ENCODE measurements around the gene MYCBPAP.

The MYCBPAP gene

GRCh38 chr17:50547035-50547735, 38.9 kb downstream of the MYCBPAP start, which contains the start of gene SPATA20:
Gene SPATA20, plus strand, starts transcription at chr17:50547174. Its CDS starts 35 bp downstream, at chr17:50547209.
- Histone ChIP-seq H3K9ac (ENCODE audit: low read length) (peak within 1 kb of the TSS; percentile 64; the same call in 1 of the 2 replicates), H2AFZ (ENCODE audit: low read length) (peak within 1 kb of the TSS; percentile 63), H3K4me3 (ENCODE audit: low read length) (peak within 1 kb of the TSS; percentile 66), H3K9me3 (replicated peaks; ENCODE audit: insufficient read depth, low read length) (no peaks in the 10 kb centered on the region), H3F3A (ENCODE audit: insufficient read depth, low read length) (no peaks in the 10 kb centered on the region), H3K79me2 (ENCODE audit: low read length) (no peaks in the 10 kb centered on the region), H3K36me3 (replicated peaks; ENCODE audit: insufficient read depth, low read length) (no peaks in the 10 kb centered on the region), H3K27ac (ENCODE audit: low read length) (no peak within 1 kb of the TSS), H3K27me3 (replicated peaks; ENCODE audit: insufficient read depth, low read length) (no peaks in the 10 kb centered on the region; the same call in 1 of the 2 replicates), H3K4me1 (ENCODE audit: low read length) (peaks cover 13% of the 10 kb centered on the region), H3K9me2 (replicated peaks; ENCODE audit: insufficient read depth, low read length) (no peaks in the 10 kb centered on the region), H4K20me1 (ENCODE audit: insufficient read depth, low read length) (no peaks in the 10 kb centered on the region), H3K4me2 (ENCODE audit: low read depth, low read length) (peak within 1 kb of the TSS; percentile 95)
- TF ChIP-seq EZH2phosphoT487 (IDR thresholded peaks at IDR 0.05; ENCODE audit: low read length) (no peak), CTCF (IDR thresholded peaks at IDR 0.05; ENCODE audit: low read length) (peak; percentile 94), EZH2 (optimal IDR thresholded peaks at IDR 0.05; ENCODE audit: low read depth, low read length) (no peak)
- DNase-seq = peak; percentile 90

GRCh38 chr17:50547736-50548083, 39.5 kb downstream of the MYCBPAP start:
- no peak overlapping the region for H3K27ac ChIP-seq (ENCODE audit: low read length)
- no peaks in the 10 kb centered on the region for H3K79me2 ChIP-seq (ENCODE audit: low read length)
- H3K36me3 ChIP-seq (replicated peaks; ENCODE audit: insufficient read depth, low read length) = no peaks in the 10 kb centered on the region
- H3F3A ChIP-seq (ENCODE audit: insufficient read depth, low read length) = no peaks in the 10 kb centered on the region
- H3K4me2 ChIP-seq (ENCODE audit: low read depth, low read length) = peak overlapping the region; percentile 95
- peak overlapping the region; percentile 64; the same call in 1 of the 2 replicates for H3K9ac ChIP-seq (ENCODE audit: low read length)
- H3K9me2 ChIP-seq (replicated peaks; ENCODE audit: insufficient read depth, low read length) = no peaks in the 10 kb centered on the region
- H3K4me1 ChIP-seq (ENCODE audit: low read length) = peaks cover 9% of the 10 kb centered on the region
- H4K20me1 ChIP-seq (ENCODE audit: insufficient read depth, low read length) = no peaks in the 10 kb centered on the region
- H3K27me3 ChIP-seq (replicated peaks; ENCODE audit: insufficient read depth, low read length) = no peaks in the 10 kb centered on the region; the same call in 1 of the 2 replicates
- H3K4me3 ChIP-seq (ENCODE audit: low read length) = peak overlapping the region; percentile 66
- no peaks in the 10 kb centered on the region for H3K9me3 ChIP-seq (replicated peaks; ENCODE audit: insufficient read depth, low read length)
- TF ChIP-seq CTCF (IDR thresholded peaks at IDR 0.05; ENCODE audit: low read length) (no peak), EZH2 (optimal IDR thresholded peaks at IDR 0.05; ENCODE audit: low read depth, low read length) (no peak), EZH2phosphoT487 (IDR thresholded peaks at IDR 0.05; ENCODE audit: low read length) (no peak)
- DNase-seq = no peak
- H2AFZ ChIP-seq (ENCODE audit: low read length) = peak overlapping the region; percentile 63

- Histone ChIP-seq H3K27me3 (replicated peaks; ENCODE audit: insufficient read depth, low read length) (no peaks in the 10 kb centered on the region; the same call in 1 of the 2 replicates), H3F3A (ENCODE audit: insufficient read depth, low read length) (no peaks in the 10 kb centered on the region), H3K79me2 (ENCODE audit: low read length) (no peaks in the 10 kb centered on the region), H3K9ac (ENCODE audit: low read length) (no peak overlapping the region), H4K20me1 (ENCODE audit: insufficient read depth, low read length) (no peaks in the 10 kb centered on the region), H3K9me3 (replicated peaks; ENCODE audit: insufficient read depth, low read length) (no peaks in the 10 kb centered on the region), H3K4me1 (ENCODE audit: low read length) (peaks cover 9% of the 10 kb centered on the region), H3K27ac (ENCODE audit: low read length) (no peak overlapping the region), H3K9me2 (replicated peaks; ENCODE audit: insufficient read depth, low read length) (no peaks in the 10 kb centered on the region), H2AFZ (ENCODE audit: low read length) (no peak overlapping the region), H3K4me3 (ENCODE audit: low read length) (no peak overlapping the region), H3K4me2 (ENCODE audit: low read depth, low read length) (no peak overlapping the region), H3K36me3 (replicated peaks; ENCODE audit: insufficient read depth, low read length) (no peaks in the 10 kb centered on the region)
- DNase-seq = no peak
- no peak for TF ChIP-seq CTCF (IDR thresholded peaks at IDR 0.05; ENCODE audit: low read length)
- no peak for TF ChIP-seq EZH2 (optimal IDR thresholded peaks at IDR 0.05; ENCODE audit: low read depth, low read length)
- TF ChIP-seq EZH2phosphoT487 (IDR thresholded peaks at IDR 0.05; ENCODE audit: low read length) = no peak
Measured at GRCh38 chr17:50548831-50549230, 40.6 kb downstream of the MYCBPAP start.
